RWPE2 (cell line): ENCODE results near the gene TCF12.

ENCODE experiments used
- ATAC-seq: fragments of 200-7000 bp; cut with Tn5 transposase; 3 replicates; pipeline ENCODE4 v1.9.1; 2021; ENCODE audit warnings: low read depth
- DNase-seq: peaks from one replicate; pipeline ENCODE4 v3.0.0-alpha.2; 2020; ENCODE audit warnings: low spot score
- H3K27ac ChIP-seq: fragments of 450-650 bp; 2 replicates; pipeline ENCODE4 v1.5.1; 2017; ENCODE audit warnings: mild to moderate bottlenecking; ENCODE audit not compliant: poor library complexity, severe bottlenecking
- H3K27me3 ChIP-seq: fragments of 250-450 bp; sonication (Bioruptor Pico); 2 replicates; pipeline ENCODE4 v1.5.1; 2021; ENCODE audit warnings: mild to moderate bottlenecking, moderate library complexity; ENCODE audit not compliant: insufficient read depth, poor library complexity, severe bottlenecking
- H3K36me3 ChIP-seq: fragments of 250-450 bp; sonication (Bioruptor Pico); 2 replicates; pipeline ENCODE4 v1.5.1; 2020; ENCODE audit warnings: low read depth, mild to moderate bottlenecking, moderate library complexity
- H3K4me1 ChIP-seq: fragments of 250-450 bp; sonication (Bioruptor Pico); 2 replicates; pipeline ENCODE4 v1.5.1; 2021; ENCODE audit warnings: mild to moderate bottlenecking, moderate library complexity; ENCODE audit not compliant: insufficient read depth, poor library complexity, severe bottlenecking
- H3K4me3 ChIP-seq: fragments of 250-450 bp; sonication (Bioruptor Pico); 2 replicates; pipeline ENCODE4 v1.5.1; 2021; ENCODE audit warnings: mild to moderate bottlenecking, moderate library complexity; ENCODE audit not compliant: severe bottlenecking
- H3K9me3 ChIP-seq: fragments of 250-450 bp; sonication (Bioruptor Pico); 2 replicates; pipeline ENCODE4 v1.5.1; 2021; ENCODE audit warnings: mild to moderate bottlenecking, moderate library complexity; ENCODE audit not compliant: severe bottlenecking
- CTCF ChIP-seq: fragments of 450-650 bp; IDR thresholded peaks from one replicate; pipeline ENCODE4 v1.5.1; 2017; ENCODE audit warnings: mild to moderate bottlenecking, moderate library complexity; ENCODE audit not compliant: poor library complexity, severe bottlenecking

TCF12 gene

GRCh38 chr15:57112178-57112577, 193.7 kb downstream of the TCF12 start:
- no peak overlapping the region for H3K27ac ChIP-seq
- no peak for TF ChIP-seq CTCF

GRCh38 chr15:57114070-57114469, 195.6 kb downstream of the TCF12 start:
- Histone ChIP-seq H3K4me3 (no peak overlapping the region), H3K9me3 (no peaks in the 10 kb centered on the region), H3K4me1 (peaks cover 10% of the 10 kb centered on the region), H3K27ac (no peak overlapping the region), H3K27me3 (no peaks in the 10 kb centered on the region), H3K36me3 (peaks cover 17% of the 10 kb centered on the region; the same call in 1 of the 2 replicates)
- ATAC-seq, result no peak
- TF ChIP-seq CTCF, result no peak
- DNase-seq, result no peak

More at GRCh38 chr15:57112178-57112577, 193.7 kb downstream of the TCF12 start:
- Histone ChIP-seq H3K9me3 (no peaks in the 10 kb centered on the region), H3K36me3 (peaks cover 10% of the 10 kb centered on the region; the same call in 1 of the 2 replicates), H3K4me1 (no peaks in the 10 kb centered on the region), H3K27me3 (no peaks in the 10 kb centered on the region), H3K4me3 (no peak overlapping the region)
- DNase-seq, result no peak
- ATAC-seq, result peak; percentile 47; the same call in 2 of the 3 replicates

- Histone ChIP-seq H3K4me3 (no peak overlapping the region), H3K4me1 (peaks cover 10% of the 10 kb centered on the region), H3K36me3 (peaks cover 12% of the 10 kb centered on the region; the same call in 1 of the 2 replicates), H3K27ac (no peak overlapping the region), H3K9me3 (no peaks in the 10 kb centered on the region), H3K27me3 (no peaks in the 10 kb centered on the region)
- ATAC-seq, result peak; percentile 51
- no peak for DNase-seq
- TF ChIP-seq CTCF, result no peak
Measured at GRCh38 chr15:57118013-57118799, 199.8 kb downstream of the TCF12 start.

- H3K36me3 ChIP-seq, result 0 out of 2 replicates have a peak, but pooled peaks cover 6% of the 10 kb centered on the region
Measured at GRCh38 chr15:57122080-57122840, 203.8 kb downstream of the TCF12 start.

More at GRCh38 chr15:57122080-57122840, 203.8 kb downstream of the TCF12 start:
- no peak for DNase-seq
- Histone ChIP-seq H3K4me3 (no peak overlapping the region), H3K27me3 (no peaks in the 10 kb centered on the region), H3K27ac (no peak overlapping the region), H3K9me3 (no peaks in the 10 kb centered on the region), H3K4me1 (peaks cover 10% of the 10 kb centered on the region)
- no peak for TF ChIP-seq CTCF
- ATAC-seq, result no peak
